Measurements from ENCODE around the gene ACCS.

DNA sequence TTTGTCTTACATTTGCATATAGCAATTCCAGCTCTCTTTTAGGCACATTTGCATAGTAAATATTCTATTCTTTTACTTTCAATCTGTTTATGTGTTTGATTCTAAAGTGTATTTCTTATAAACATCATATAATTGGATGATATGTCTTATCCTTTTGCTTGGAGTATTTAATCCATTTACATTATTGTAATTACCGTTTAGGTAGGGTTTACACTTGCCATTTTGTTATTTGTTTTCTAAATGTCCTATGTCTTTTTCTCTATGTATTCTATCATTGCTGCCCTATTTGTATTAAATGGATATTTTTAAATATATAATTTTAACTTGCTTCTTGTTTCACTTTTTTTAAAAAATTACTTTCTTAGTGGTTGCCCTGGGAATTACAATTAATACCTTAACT lies 41.1 kb upstream of the ACCS start:
- TF ChIP-seq GATA2 (IDR thresholded peaks at IDR 0.05; ENCODE audit: low read depth, low read length) (no peak), GATA3 (IDR thresholded peaks at IDR 0.05; ENCODE audit: low read depth, low read length) (no peak)

Data from SH-SY5Y (cell line).